Endothelial cell of umbilical vein (primary cell): ENCODE results near the gene UBE2E1. TPM values are rescaled to one million over a fixed set of nuclear protein-coding genes. Genes with fewer than 3 reads are reported as not detected.

Source experiments
- BruUV-seq: library from RNA; stranded (reverse); fragments of 400-500 nt; replicated peaks from 2 replicates; lab custom pipeline; 2021; lab: Mats Ljungman, UMichigan
- CTCF ChIA-PET: fragments of 300-600, 350-600 bp; sonication (Branson Sonifier 250); formaldehyde crosslinking; loops from one replicate; lab custom pipeline; 2021; ENCODE audit warnings: antibody characterized with exemption, inconsistent platforms; lab: Charles Lee
- POLR2A ChIA-PET: fragments of 300-600, 350-600 bp; sonication (Branson Sonifier 250); formaldehyde crosslinking; loops from one replicate; lab custom pipeline; 2021; ENCODE audit warnings: antibody characterized with exemption, inconsistent platforms; lab: Charles Lee
- DNase-seq: peaks from one replicate; pipeline ENCODE4 v3.0.0-alpha.2; 2011; ENCODE audit warnings: low read depth, low spot score
- FAIRE-seq: peaks from 2 replicates; lab custom pipeline; 2011; peaks lifted over from hg19 to GRCh38; lab: Jason Lieb, UNC
- H2AFZ ChIP-seq: 2 replicates; pipeline ENCODE4 v1.6.0; 2012; ENCODE audit warnings: low read depth, low read length, control low read depth, inconsistent platforms
- H3K27ac ChIP-seq: 2 replicates; pipeline ENCODE4 v1.5.1; 2011; ENCODE audit warnings: low read depth, mild to moderate bottlenecking, control low read depth, low read length, moderate library complexity; ENCODE audit not compliant: insufficient read depth
- H3K27me3 ChIP-seq, 2 experiments: 2 replicates each; pipeline versions ENCODE4 v1.6.0 to v1.6.1; 2011; ENCODE audit warnings: low read length in 2 of 2, mixed read lengths in 1 of 2; ENCODE audit not compliant: control insufficient read depth in 2 of 2, insufficient read depth in 2 of 2
- H3K36me3 ChIP-seq, 2 experiments: 2 replicates in 1 of 2; 3 replicates in 1 of 2; pipeline ENCODE4 v1.5.1; 2011; ENCODE audit warnings: low read length in 2 of 2, mild to moderate bottlenecking in 1 of 2, moderate library complexity in 1 of 2; ENCODE audit not compliant: control insufficient read depth in 2 of 2, insufficient read depth in 2 of 2; ENCODE audit errors: extremely low read depth in 1 of 2
- H3K4me1 ChIP-seq: 3 replicates; pipeline ENCODE4 v1.5.1; 2011; ENCODE audit warnings: mild to moderate bottlenecking, low read length; ENCODE audit not compliant: control insufficient read depth, insufficient read depth; ENCODE audit errors: extremely low read depth
- H3K4me2 ChIP-seq: 2 replicates; pipeline ENCODE4 v1.6.1; 2011; ENCODE audit warnings: low read length, control low read depth, mixed read lengths; ENCODE audit not compliant: insufficient read depth
- H3K4me3 ChIP-seq, 3 experiments: fragments of 200-600 bp in 1 of 3; sonication (generic), shearing (Covaris generic) in 1 of 3; replicated peaks in 1 of 3; 2 replicates each; pipeline ENCODE4 v1.5.1; 2011 to 2016; ENCODE audit warnings: control low read depth in 3 of 3, low read length in 3 of 3, mild to moderate bottlenecking in 2 of 3, inconsistent platforms in 1 of 3, low read depth in 1 of 3, moderate library complexity in 1 of 3; ENCODE audit not compliant: insufficient read depth in 1 of 3
- H3K79me2 ChIP-seq: 2 replicates; pipeline ENCODE4 v1.6.0; 2012; ENCODE audit warnings: low read length, inconsistent platforms; ENCODE audit not compliant: control insufficient read depth, insufficient read depth
- H3K9ac ChIP-seq: replicated peaks from 2 replicates; pipeline ENCODE3; 2011; ENCODE audit warnings: low read length, control low read depth; ENCODE audit not compliant: insufficient read depth; ENCODE audit errors: extremely low read depth
- H3K9me1 ChIP-seq: replicated peaks from 3 replicates; pipeline ENCODE4 v1.6.0; 2011; ENCODE audit warnings: mild to moderate bottlenecking, low read length; ENCODE audit not compliant: control insufficient read depth, insufficient read depth; ENCODE audit errors: extremely low read depth
- H3K9me3 ChIP-seq: replicated peaks from 2 replicates; pipeline ENCODE4 v1.5.1; 2012; ENCODE audit warnings: low read length, inconsistent platforms; ENCODE audit not compliant: control insufficient read depth, insufficient read depth
- H4K20me1 ChIP-seq: replicated peaks from 2 replicates; pipeline ENCODE3; 2011; ENCODE audit warnings: mild to moderate bottlenecking, low read length; ENCODE audit not compliant: control insufficient read depth, insufficient read depth; ENCODE audit errors: extremely low read depth
- EZH2 ChIP-seq: IDR thresholded peaks from 2 replicates; pipeline ENCODE4 v1.6.1; 2012; ENCODE audit warnings: borderline replicate concordance, low read depth, mild to moderate bottlenecking, moderate library complexity, low read length, inconsistent platforms; ENCODE audit not compliant: severe bottlenecking
- FOS ChIP-seq: IDR thresholded peaks from 2 replicates; pipeline ENCODE4 v1.6.1; 2011; ENCODE audit warnings: mild to moderate bottlenecking, low read length, moderate library complexity, borderline replicate concordance; ENCODE audit not compliant: insufficient read depth
- GATA2 ChIP-seq: IDR thresholded peaks from 2 replicates; pipeline ENCODE4 v1.7.0; 2011; ENCODE audit warnings: low read depth, mild to moderate bottlenecking, moderate library complexity, mixed read lengths, low read length; ENCODE audit not compliant: insufficient read length, insufficient read depth
- JUN ChIP-seq: IDR thresholded peaks from 2 replicates; pipeline ENCODE4 v1.6.1; 2011; ENCODE audit warnings: borderline replicate concordance, low read depth; ENCODE audit not compliant: insufficient read length, insufficient read depth
- MAX ChIP-seq: IDR thresholded peaks from 2 replicates; pipeline ENCODE4 v1.6.1; 2011; ENCODE audit not compliant: insufficient read depth, insufficient read length
- MYC ChIP-seq: IDR thresholded peaks from one replicate; pipeline ENCODE4 v1.6.1; 2011; ENCODE audit warnings: mild to moderate bottlenecking, low read depth, low read length
- POLR2A ChIP-seq: IDR thresholded peaks from 2 replicates; pipeline ENCODE4 v1.6.1; 2012; ENCODE audit warnings: low read depth, mild to moderate bottlenecking, control low read depth, low read length
- POLR2AphosphoS5 ChIP-seq: IDR thresholded peaks from 2 replicates; pipeline ENCODE4 v1.6.1; 2012; ENCODE audit warnings: low read depth, mild to moderate bottlenecking, control low read depth, low read length, moderate library complexity; ENCODE audit not compliant: insufficient read depth
- dilution Hi-C: fragments of 300-500 bp; cut with MboI; formaldehyde crosslinking; loops from one replicate; pipeline ENCODE4 v1.15.0; 2019; ENCODE audit warnings: low sequenced_read_pairs; ENCODE audit not compliant: extremely low pct_ligation_motif_present
- intact Hi-C: fragments of 100-400 bp; cut with micrococcal nuclease; formaldehyde crosslinking; loops from one replicate; pipeline ENCODE4 v1.10.0; 2022
- polyA plus RNA-seq, 4 experiments: library from polyadenylated mRNA; depleted of rRNA in 3 of 4; stranded (reverse) in 3 of 4; unstranded in 1 of 4; fragments of >200 nt; gene quantifications; 2 replicates each; pipeline versions ENCODE4 v1.2.1 to v1.2.3, GENCODE V29; 2011 to 2012; ENCODE audit warnings: missing spikeins in 1 of 4
- total RNA-seq: library from RNA; stranded (reverse); gene quantifications from 2 replicates; pipeline ENCODE4 v1.2.3, GENCODE V29; 2021
- TF ChIP-seq, protein P1 (sequence below), 2 donors: IDR thresholded peaks; 1 replicate in 1 of 2; 2 replicates in 1 of 2; pipeline ENCODE4 v1.5.1; 2011; ENCODE audit warnings: low read length in 2 of 2, mild to moderate bottlenecking in 2 of 2, moderate library complexity in 2 of 2, control low read depth in 1 of 2, inconsistent platforms in 1 of 2, low read depth in 1 of 2; ENCODE audit not compliant: insufficient read depth in 1 of 2; ENCODE audit errors: extremely low read depth in 1 of 2

Gene UBE2E1
- total and polyA plus RNA-seq, 2 donors (not counting 3 experiments of a cell fraction or from before 2014, with no cell fraction given), result 72.7 to 114 TPM

DNA sequence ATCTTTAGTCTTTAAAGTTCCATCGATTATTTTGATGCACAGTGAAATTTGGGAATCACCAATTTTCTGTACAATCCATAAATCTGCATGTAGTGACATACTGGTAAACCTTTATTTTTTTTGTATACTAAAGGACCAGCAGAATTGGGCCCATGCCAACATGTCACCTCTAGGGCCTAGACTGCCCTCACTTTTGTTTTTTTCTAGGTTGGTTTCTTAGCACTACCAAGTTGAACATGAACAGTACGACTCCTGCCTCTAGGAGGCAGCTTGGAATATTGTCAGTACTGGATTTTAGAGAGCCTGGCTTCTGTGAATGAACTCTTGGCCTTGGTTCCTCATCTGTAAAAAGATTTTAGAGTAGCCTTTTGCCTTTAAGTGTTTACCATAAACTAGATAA, 78.7 kb downstream of the UBE2E1 start:
- peaks cover 11% of the 10 kb centered on the region for H3K4me1 ChIP-seq
- no peak overlapping the region for H3K4me2 ChIP-seq
- H4K20me1 ChIP-seq, result peaks cover 7% of the 10 kb centered on the region
- intact Hi-C loops, result no loop called here
- H3K9ac ChIP-seq, result no peak overlapping the region
- no TSS peak for BruUV-seq
- ChIA-PET POLR2A (interaction anchor here (0.6 kb wide), 1 partner anchor 861 kb away, joined by 3 read pairs; no protein-coding TSS in a partner anchor), CTCF (interaction anchor here (0.6 to 0.8 kb wide), 2 partner anchors 8 to 48 kb away, joined by 3 read pairs; no protein-coding TSS in a partner anchor)
- no peaks in the 10 kb centered on the region for H3K9me1 ChIP-seq
- no peak overlapping the region for H3K27ac ChIP-seq
- H3K36me3 ChIP-seq, result peaks cover 0 to 2% of the 10 kb centered on the region in 2 experiments
- FAIRE-seq (no peak), DNase-seq (no peak)
- TF ChIP-seq FOS (no peak), GATA2 (no peak), EZH2 (no peak)
- dilution Hi-C loops, result no loop called here
- peaks cover 7% of the 10 kb centered on the region for H3K79me2 ChIP-seq
- no peaks in the 10 kb centered on the region for H3K27me3 ChIP-seq
- no peak overlapping the region for H2AFZ ChIP-seq
- no peak overlapping the region for H3K4me3 ChIP-seq
- no peaks in the 10 kb centered on the region for H3K9me3 ChIP-seq

- Histone ChIP-seq H3K36me3 (peaks cover 2 to 3% of the 10 kb centered on the region in 2 experiments), H3K27me3 (no peaks in the 10 kb centered on the region), H3K9me1 (no peaks in the 10 kb centered on the region), H3K4me3 (no peak overlapping the region), H4K20me1 (peaks cover 7% of the 10 kb centered on the region), H3K27ac (no peak overlapping the region), H2AFZ (no peak overlapping the region), H3K79me2 (peaks cover 8% of the 10 kb centered on the region), H3K9ac (no peak overlapping the region), H3K4me1 (peaks cover 11% of the 10 kb centered on the region), H3K9me3 (no peaks in the 10 kb centered on the region), H3K4me2 (no peak overlapping the region)
- intact Hi-C loops, result no loop called here
- BruUV-seq, result no TSS peak
- FAIRE-seq, result no peak
- no peak for TF ChIP-seq POLR2A
- TF ChIP-seq, protein P1, sequence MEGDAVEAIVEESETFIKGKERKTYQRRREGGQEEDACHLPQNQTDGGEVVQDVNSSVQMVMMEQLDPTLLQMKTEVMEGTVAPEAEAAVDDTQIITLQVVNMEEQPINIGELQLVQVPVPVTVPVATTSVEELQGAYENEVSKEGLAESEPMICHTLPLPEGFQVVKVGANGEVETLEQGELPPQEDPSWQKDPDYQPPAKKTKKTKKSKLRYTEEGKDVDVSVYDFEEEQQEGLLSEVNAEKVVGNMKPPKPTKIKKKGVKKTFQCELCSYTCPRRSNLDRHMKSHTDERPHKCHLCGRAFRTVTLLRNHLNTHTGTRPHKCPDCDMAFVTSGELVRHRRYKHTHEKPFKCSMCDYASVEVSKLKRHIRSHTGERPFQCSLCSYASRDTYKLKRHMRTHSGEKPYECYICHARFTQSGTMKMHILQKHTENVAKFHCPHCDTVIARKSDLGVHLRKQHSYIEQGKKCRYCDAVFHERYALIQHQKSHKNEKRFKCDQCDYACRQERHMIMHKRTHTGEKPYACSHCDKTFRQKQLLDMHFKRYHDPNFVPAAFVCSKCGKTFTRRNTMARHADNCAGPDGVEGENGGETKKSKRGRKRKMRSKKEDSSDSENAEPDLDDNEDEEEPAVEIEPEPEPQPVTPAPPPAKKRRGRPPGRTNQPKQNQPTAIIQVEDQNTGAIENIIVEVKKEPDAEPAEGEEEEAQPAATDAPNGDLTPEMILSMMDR (IDR thresholded peaks at IDR 0.05; ENCODE audit: extremely low read depth in 1 of 2, insufficient read depth in 1 of 2, low read depth in 1 of 2, low read length in 2 of 2), result no peak
- TF ChIP-seq JUN, result no peak
- TF ChIP-seq POLR2AphosphoS5, result no peak
- TF ChIP-seq GATA2, result no peak
- no peak for TF ChIP-seq FOS
- no peak for TF ChIP-seq EZH2
- no peak for TF ChIP-seq MYC
- TF ChIP-seq MAX, result no peak
- ChIA-PET POLR2A (no interaction called here), CTCF (interaction anchor here (0.8 to 1.5 kb wide), 2 partner anchors 9 to 51 kb away, joined by 3 to 7 read pairs; no protein-coding TSS in a partner anchor)
- dilution Hi-C loops, result no loop called here
- no peak for DNase-seq
Measured at GRCh38 chr3:23885210-23885609, 79.5 kb downstream of the UBE2E1 start.
